Lung (tissue), 12 donors: ENCODE measurements around the gene SPTBN1. TPM values are rescaled to one million over a fixed set of nuclear protein-coding genes. Genes with fewer than 3 reads are reported as not detected.
A peak's percentile ranks its signal among the peaks of the same experiment; 100 is the strongest.
"Not testable (repeated sequence)": the region's sequence is repeated elsewhere in the genome, so short reads cannot be mapped to it uniquely, and the experiment has no call there.

Experiments
- ATAC-seq: fragments of 200-7000 bp; cut with Tn5 transposase; one replicate; pipeline ENCODE4 v1.9.1; 2020; ENCODE audit warnings: moderate number of reproducible peaks; ENCODE audit not compliant: insufficient read depth, low FRiP score
- DNase-seq, 3 donors: peaks; one replicate each; pipeline ENCODE4 v3.0.0-alpha.2; 2013 to 2017
- H3K27ac ChIP-seq, 2 donors: one replicate each; pipeline ENCODE4 v1.5.1; 2013; ENCODE audit warnings: mild to moderate bottlenecking in 2 of 2, moderate library complexity in 2 of 2, control low read depth in 1 of 2, inconsistent platforms in 1 of 2, low read depth in 1 of 2, low read length in 1 of 2
- H3K27me3 ChIP-seq, 3 donors: one replicate each; pipeline ENCODE4 v1.5.1; 2013; ENCODE audit warnings: low read length in 2 of 3; ENCODE audit not compliant: control insufficient read depth in 3 of 3, insufficient read depth in 3 of 3
- H3K36me3 ChIP-seq, 4 donors: one replicate each; pipeline ENCODE4 v1.5.1; 2013; ENCODE audit warnings: low read length in 4 of 4, mild to moderate bottlenecking in 1 of 4, moderate library complexity in 1 of 4; ENCODE audit not compliant: control insufficient read depth in 4 of 4, insufficient read depth in 4 of 4
- H3K4me1 ChIP-seq, 5 donors: one replicate each; pipeline ENCODE4 v1.5.1; 2013; ENCODE audit warnings: low read length in 5 of 5, mild to moderate bottlenecking in 2 of 5, moderate library complexity in 1 of 5; ENCODE audit not compliant: control insufficient read depth in 5 of 5, insufficient read depth in 5 of 5
- H3K4me3 ChIP-seq: one replicate; pipeline ENCODE4 v1.5.1; 2013; ENCODE audit warnings: mild to moderate bottlenecking, control low read depth, moderate library complexity
- H3K9ac ChIP-seq, 2 donors: one replicate each; pipeline ENCODE4 v1.5.1; 2013; ENCODE audit warnings: low read length in 2 of 2, control low read depth in 1 of 2; ENCODE audit not compliant: insufficient read depth in 1 of 2
- H3K9me3 ChIP-seq, 4 donors: one replicate each; pipeline ENCODE4 v1.5.1; 2013; ENCODE audit warnings: low read length in 3 of 4, mild to moderate bottlenecking in 1 of 4, moderate library complexity in 1 of 4; ENCODE audit not compliant: control insufficient read depth in 4 of 4, insufficient read depth in 3 of 4
- CTCF ChIP-seq: IDR thresholded peaks from 2 replicates; pipeline ENCODE4 v1.5.1; 2012; ENCODE audit warnings: mild to moderate bottlenecking; ENCODE audit errors: control extremely low read depth, extremely low read depth
- WGBS, 2 donors: extraction: QIAGEN DNeasy Blood & Tissue Kit; methylation state at CpG; one replicate each; pipeline ENCODE4 v1.1.7; 2013; 5-methylcytosine and 5-hydroxymethylcytosine counted together
- polyA plus RNA-seq, 2 donors: library from polyadenylated mRNA; stranded (reverse); fragments of 200-250 nt; gene quantifications; one replicate each; pipeline ENCODE4 v1.2.1, GENCODE V29; 2013
- total RNA-seq, 2 donors: library from RNA; depleted of rRNA in 1 of 2; stranded (reverse); fragments of >200 nt in 1 of 2; gene quantifications; one replicate each; pipeline ENCODE4 v1.2.1, GENCODE V29; 2014 to 2021
- donor health status: control.
- donor health status: control.
- donor health status: Bipolar disorder and iron deficiency.
- donor health status: healthy.
- donor health status: DM: yes; HTN: yes; CAD: no.

SPTBN1 gene
- total and polyA plus RNA-seq, 4 donors = 89.4 to 715 (median 275) TPM

GRCh38 chr2:54480025-54480424 is 23.9 kb downstream of the SPTBN1 start:
- Histone ChIP-seq H3K27me3 (no peaks in the 10 kb centered on the region), H3K9me3 (no peaks in the 10 kb centered on the region), H3K9ac (no peak overlapping the region), H3K4me1 (peaks cover 19 to 51% (median 38%) of the 10 kb centered on the region in 5 donors), H3K4me3 (no peak overlapping the region), H3K27ac (peak overlapping the region in 1 of 2 donors; percentile 23), H3K36me3 (peaks cover 0 to 3% (median under 1%) of the 10 kb centered on the region in 4 donors)
- DNase-seq (no peak), ATAC-seq (no peak)
- WGBS, 2 donors = 74 to 89% methylated on average over 2 of the region's 2 CpGs
- no peak for TF ChIP-seq CTCF

GRCh38 chr2:54481686-54482085 is 25.6 kb downstream of the SPTBN1 start:
- WGBS, 2 donors = 81 to 85% methylated on average over 3 of the region's 3 CpGs
- Histone ChIP-seq H3K27ac (peak overlapping the region in 1 of 2 donors; percentile 10), H3K9me3 (no peaks in the 10 kb centered on the region), H3K27me3 (no peaks in the 10 kb centered on the region), H3K4me3 (no peak overlapping the region), H3K4me1 (peaks cover 17 to 45% (median 31%) of the 10 kb centered on the region in 5 donors), H3K9ac (no peak overlapping the region), H3K36me3 (peaks cover 0 to 1% (median 0%) of the 10 kb centered on the region in 4 donors)
- DNase-seq (no peak), ATAC-seq (no peak)
- no peak for TF ChIP-seq CTCF

GRCh38 chr2:54482715-54483114 is 26.6 kb downstream of the SPTBN1 start:
- 38 to 61% methylated on average over 5 of the region's 5 CpGs for WGBS, 2 donors
- no peaks in the 10 kb centered on the region for H3K27me3 ChIP-seq
- TF ChIP-seq CTCF = no peak
- H3K4me1 ChIP-seq = peaks cover 17 to 42% (median 28%) of the 10 kb centered on the region in 5 donors
- peaks cover 0 to 4% (median under 1%) of the 10 kb centered on the region in 4 donors for H3K36me3 ChIP-seq
- peak overlapping the region; percentile 74 to 75 for H3K27ac ChIP-seq
- no peak overlapping the region for H3K4me3 ChIP-seq
- DNase-seq (peak; percentile 75 to 83 (median 83)), ATAC-seq (no peak)
- H3K9me3 ChIP-seq = no peaks in the 10 kb centered on the region
- no peak overlapping the region for H3K9ac ChIP-seq

- ATAC-seq = no peak
- TF ChIP-seq CTCF = no peak
- Histone ChIP-seq H3K4me1 (peaks cover 15 to 47% (median 33%) of the 10 kb centered on the region in 5 donors), H3K27ac (peak overlapping the region; percentile 74 to 75), H3K27me3 (no peaks in the 10 kb centered on the region), H3K9ac (no peak overlapping the region), H3K9me3 (no peaks in the 10 kb centered on the region), H3K36me3 (peaks cover 0 to 4% (median 2%) of the 10 kb centered on the region in 4 donors), H3K4me3 (no peak overlapping the region)
- DNase-seq = no peak
- WGBS, 2 donors = 44 to 75% methylated on average over 5 of the region's 5 CpGs
These were observed 27.3 kb downstream of the SPTBN1 start for GRCh38 chr2:54483426-54483825.

- not testable (repeated sequence) for H3K27ac ChIP-seq, H3K9me3 ChIP-seq, H3K9ac ChIP-seq, H3K36me3 ChIP-seq, H3K4me3 ChIP-seq, DNase-seq, H3K27me3 ChIP-seq, ATAC-seq
- peaks cover 15 to 48% (median 31%) of the 10 kb centered on the region in 5 donors for H3K4me1 ChIP-seq
- 97 to 100% methylated on average over 30 to 35 of the region's 35 CpGs for WGBS, 2 donors
These were observed 29.6 kb downstream of the SPTBN1 start for GRCh38 chr2:54485756-54486155.
